ENCODE measurements around the gene LEKR1. TPM values are rescaled to one million over a fixed set of nuclear protein-coding genes. Genes with fewer than 3 reads are reported as not detected.

Gene LEKR1
- total and polyA plus RNA-seq, 9 of the 15 experiments (the other 6 are each of a cell fraction or from before 2014, with no cell fraction given) = 0.76 to 1.8 (median 1.2) TPM

DNA sequence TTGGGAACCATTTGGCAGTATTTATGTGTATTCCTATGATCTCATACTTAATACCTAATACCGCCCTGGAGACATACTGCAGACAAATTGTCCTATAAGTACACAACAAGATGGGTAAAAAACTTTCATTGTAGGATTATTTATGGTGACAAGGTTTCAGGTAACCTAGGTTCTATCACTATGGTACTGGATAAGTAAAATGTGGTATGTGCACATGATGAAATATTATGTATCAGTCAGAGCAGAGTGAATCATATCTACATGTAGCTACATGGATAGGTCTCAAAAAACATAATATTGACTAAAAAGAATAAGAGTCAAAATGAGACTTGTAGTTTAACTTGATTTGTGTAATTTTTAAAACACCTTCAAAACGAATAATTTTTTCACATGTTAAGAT lies 147.8 kb downstream of the LEKR1 start:
- Histone ChIP-seq H3K9ac (ENCODE audit: insufficient read depth in 1 of 2, low read depth in 2 of 2, low read length in 2 of 2) (no peak overlapping the region), H3K36me3 (ENCODE audit: control insufficient read depth, insufficient read depth, low read length) (no peaks in the 10 kb centered on the region), H3K4me1 (replicated peaks in 1 of 2; ENCODE audit: control insufficient read depth in 2 of 2, insufficient read depth in 2 of 2, low read length in 2 of 2) (no peaks in the 10 kb centered on the region), H2AFZ (ENCODE audit: low read depth, low read length) (no peak overlapping the region), H3K4me3 (no peak overlapping the region), H4K20me1 (replicated peaks; ENCODE audit: control insufficient read depth, insufficient read depth, low read length) (no peaks in the 10 kb centered on the region), H3K9me3 (replicated peaks; ENCODE audit: control insufficient read depth, insufficient read depth, low read depth, low read length) (no peaks in the 10 kb centered on the region), H3K27me3 (ENCODE audit: control insufficient read depth in 2 of 2, insufficient read depth in 2 of 2, low read length in 2 of 2) (no peaks in the 10 kb centered on the region), H3K9me1 (ENCODE audit: control insufficient read depth, insufficient read depth, low read length) (no peaks in the 10 kb centered on the region), H3K79me2 (ENCODE audit: control insufficient read depth, insufficient read depth, low read length) (no peaks in the 10 kb centered on the region), H3K27ac (ENCODE audit: extremely low read depth, low read depth, low read length) (no peak overlapping the region), H3K4me2 (ENCODE audit: insufficient read depth, low read length) (no peak overlapping the region)
- in situ Hi-C loops (cut with MboI) = no loop called here
- POLR2A ChIA-PET = interaction anchor here (1.0 to 1.2 kb wide), 3 partner anchors 15 to 186 kb away, joined by 3 to 4 read pairs (median 3); partner anchors contain the start of gene CCNL1
- TF ChIP-seq, protein P1, sequence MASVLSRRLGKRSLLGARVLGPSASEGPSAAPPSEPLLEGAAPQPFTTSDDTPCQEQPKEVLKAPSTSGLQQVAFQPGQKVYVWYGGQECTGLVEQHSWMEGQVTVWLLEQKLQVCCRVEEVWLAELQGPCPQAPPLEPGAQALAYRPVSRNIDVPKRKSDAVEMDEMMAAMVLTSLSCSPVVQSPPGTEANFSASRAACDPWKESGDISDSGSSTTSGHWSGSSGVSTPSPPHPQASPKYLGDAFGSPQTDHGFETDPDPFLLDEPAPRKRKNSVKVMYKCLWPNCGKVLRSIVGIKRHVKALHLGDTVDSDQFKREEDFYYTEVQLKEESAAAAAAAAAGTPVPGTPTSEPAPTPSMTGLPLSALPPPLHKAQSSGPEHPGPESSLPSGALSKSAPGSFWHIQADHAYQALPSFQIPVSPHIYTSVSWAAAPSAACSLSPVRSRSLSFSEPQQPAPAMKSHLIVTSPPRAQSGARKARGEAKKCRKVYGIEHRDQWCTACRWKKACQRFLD (CRISPR knock-in tag; IDR thresholded peaks at IDR 0.05) = no peak
- TF ChIP-seq MIER1 (IDR thresholded peaks at IDR 0.05; ENCODE audit: low read depth) = no peak
- TF ChIP-seq, protein P2, sequence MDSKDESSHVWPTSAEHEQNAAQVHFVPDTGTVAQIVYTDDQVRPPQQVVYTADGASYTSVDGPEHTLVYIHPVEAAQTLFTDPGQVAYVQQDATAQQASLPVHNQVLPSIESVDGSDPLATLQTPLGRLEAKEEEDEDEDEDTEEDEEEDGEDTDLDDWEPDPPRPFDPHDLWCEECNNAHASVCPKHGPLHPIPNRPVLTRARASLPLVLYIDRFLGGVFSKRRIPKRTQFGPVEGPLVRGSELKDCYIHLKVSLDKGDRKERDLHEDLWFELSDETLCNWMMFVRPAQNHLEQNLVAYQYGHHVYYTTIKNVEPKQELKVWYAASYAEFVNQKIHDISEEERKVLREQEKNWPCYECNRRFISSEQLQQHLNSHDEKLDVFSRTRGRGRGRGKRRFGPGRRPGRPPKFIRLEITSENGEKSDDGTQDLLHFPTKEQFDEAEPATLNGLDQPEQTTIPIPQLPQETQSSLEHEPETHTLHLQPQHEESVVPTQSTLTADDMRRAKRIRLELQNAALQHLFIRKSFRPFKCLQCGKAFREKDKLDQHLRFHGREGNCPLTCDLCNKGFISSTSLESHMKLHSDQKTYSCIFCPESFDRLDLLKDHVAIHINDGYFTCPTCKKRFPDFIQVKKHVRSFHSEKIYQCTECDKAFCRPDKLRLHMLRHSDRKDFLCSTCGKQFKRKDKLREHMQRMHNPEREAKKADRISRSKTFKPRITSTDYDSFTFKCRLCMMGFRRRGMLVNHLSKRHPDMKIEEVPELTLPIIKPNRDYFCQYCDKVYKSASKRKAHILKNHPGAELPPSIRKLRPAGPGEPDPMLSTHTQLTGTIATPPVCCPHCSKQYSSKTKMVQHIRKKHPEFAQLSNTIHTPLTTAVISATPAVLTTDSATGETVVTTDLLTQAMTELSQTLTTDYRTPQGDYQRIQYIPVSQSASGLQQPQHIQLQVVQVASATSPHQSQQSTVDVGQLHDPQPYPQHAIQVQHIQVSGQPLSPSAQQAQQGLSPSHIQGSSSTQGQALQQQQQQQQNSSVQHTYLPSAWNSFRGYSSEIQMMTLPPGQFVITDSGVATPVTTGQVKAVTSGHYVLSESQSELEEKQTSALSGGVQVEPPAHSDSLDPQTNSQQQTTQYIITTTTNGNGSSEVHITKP (IDR thresholded peaks at IDR 0.05; ENCODE audit: partially characterized antibody) = peak; percentile 27
- no peak for TF ChIP-seq ZFX (CRISPR knock-in tag; IDR thresholded peaks at IDR 0.05)
- TF ChIP-seq TEAD4 (IDR thresholded peaks at IDR 0.05; ENCODE audit: low read length) = no peak
- no peak for TF ChIP-seq TEAD4 (CRISPR knock-in tag; IDR thresholded peaks at IDR 0.05; ENCODE audit: borderline replicate concordance)
- no peak for TF ChIP-seq ZNF384 (IDR thresholded peaks at IDR 0.05; ENCODE audit: low read depth, low read length)
- TF ChIP-seq HNRNPL (IDR thresholded peaks at IDR 0.05; ENCODE audit: low read depth, low read length) = no peak
- no peak for TF ChIP-seq ZEB2 (IDR thresholded peaks at IDR 0.05)
- TF ChIP-seq NCOR1 (IDR thresholded peaks at IDR 0.05) = no peak
- no peak for TF ChIP-seq CEBPG (CRISPR knock-in tag; IDR thresholded peaks at IDR 0.05)
- 0 out of 4 replicates have a peak, but pooled peaks of 1 of the 2 experiments have one; percentile 21 for TF ChIP-seq CEBPG (tag; conservative IDR thresholded peaks at IDR 0.05 in 1 of 2, IDR thresholded peaks at IDR 0.05 in 1 of 2)
- no peak for TF ChIP-seq ZNF695 (CRISPR knock-in tag; IDR thresholded peaks at IDR 0.05)
- TF ChIP-seq HEY1 (CRISPR knock-in tag; IDR thresholded peaks at IDR 0.05; ENCODE audit: borderline replicate concordance) = no peak
- no peak for TF ChIP-seq ZBTB8A (IDR thresholded peaks at IDR 0.05; ENCODE audit: partially characterized antibody)
- TF ChIP-seq MEIS2 (IDR thresholded peaks at IDR 0.05; ENCODE audit: partially characterized antibody) = no peak
- TF ChIP-seq, protein P3, sequence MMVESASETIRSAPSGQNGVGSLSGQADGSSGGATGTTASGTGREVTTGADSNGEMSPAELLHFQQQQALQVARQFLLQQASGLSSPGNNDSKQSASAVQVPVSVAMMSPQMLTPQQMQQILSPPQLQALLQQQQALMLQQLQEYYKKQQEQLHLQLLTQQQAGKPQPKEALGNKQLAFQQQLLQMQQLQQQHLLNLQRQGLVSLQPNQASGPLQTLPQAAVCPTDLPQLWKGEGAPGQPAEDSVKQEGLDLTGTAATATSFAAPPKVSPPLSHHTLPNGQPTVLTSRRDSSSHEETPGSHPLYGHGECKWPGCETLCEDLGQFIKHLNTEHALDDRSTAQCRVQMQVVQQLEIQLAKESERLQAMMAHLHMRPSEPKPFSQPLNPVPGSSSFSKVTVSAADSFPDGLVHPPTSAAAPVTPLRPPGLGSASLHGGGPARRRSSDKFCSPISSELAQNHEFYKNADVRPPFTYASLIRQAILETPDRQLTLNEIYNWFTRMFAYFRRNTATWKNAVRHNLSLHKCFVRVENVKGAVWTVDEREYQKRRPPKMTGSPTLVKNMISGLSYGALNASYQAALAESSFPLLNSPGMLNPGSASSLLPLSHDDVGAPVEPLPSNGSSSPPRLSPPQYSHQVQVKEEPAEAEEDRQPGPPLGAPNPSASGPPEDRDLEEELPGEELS (CRISPR knock-in tag; IDR thresholded peaks at IDR 0.05; ENCODE audit: borderline replicate concordance) = no peak
- no peak for ATAC-seq
- BruUV-seq (replicated peaks) = no TSS peak
- CTCF ChIA-PET (ENCODE audit: low intra/inter-chr PET ratio) = no interaction called here
- DNase-seq (ENCODE audit: extremely low read depth in 1 of 4, low spot score in 3 of 4) = no peak
- intact Hi-C loops (cut with micrococcal nuclease) = no loop called here
- WGBS (ENCODE audit: insufficient coverage, low coverage, missing lambda C conversion rate) = 9% methylated on average over 2 of the region's 2 CpGs
- FAIRE-seq = no peak

Data from K562 (cell line).